Left hindlimb (tissue), 1 donor: ENCODE results near the gene CCDC150.
"Not testable (repeated sequence)": the region's sequence is repeated elsewhere in the genome, so short reads cannot be mapped to it uniquely, and the experiment has no call there.

Source experiments
- DNase-seq: peaks from one replicate; pipeline ENCODE4 v3.0.0-alpha.2; 2018

The CCDC150 gene

DNA sequence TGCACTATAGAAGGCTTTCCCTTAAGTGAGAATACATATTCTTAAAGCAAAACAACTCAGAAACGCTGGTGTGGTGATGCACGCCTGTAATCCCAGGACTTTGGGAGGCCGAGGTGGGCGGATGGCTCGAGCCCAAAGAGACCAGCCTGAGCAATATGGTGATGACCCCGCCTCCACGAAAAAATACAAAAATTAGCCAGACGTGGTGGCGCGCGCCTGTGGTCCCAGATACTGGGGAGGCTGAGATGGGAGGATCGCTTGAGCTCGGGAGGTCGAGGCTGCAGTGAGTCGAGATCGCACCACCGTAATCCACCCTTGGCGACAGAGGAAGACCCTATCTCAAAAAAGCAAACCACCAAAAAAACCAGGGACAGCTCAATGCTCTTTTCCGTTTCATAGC is 750 bp upstream of the CCDC150 start:
- DNase-seq, result no peak

DNA sequence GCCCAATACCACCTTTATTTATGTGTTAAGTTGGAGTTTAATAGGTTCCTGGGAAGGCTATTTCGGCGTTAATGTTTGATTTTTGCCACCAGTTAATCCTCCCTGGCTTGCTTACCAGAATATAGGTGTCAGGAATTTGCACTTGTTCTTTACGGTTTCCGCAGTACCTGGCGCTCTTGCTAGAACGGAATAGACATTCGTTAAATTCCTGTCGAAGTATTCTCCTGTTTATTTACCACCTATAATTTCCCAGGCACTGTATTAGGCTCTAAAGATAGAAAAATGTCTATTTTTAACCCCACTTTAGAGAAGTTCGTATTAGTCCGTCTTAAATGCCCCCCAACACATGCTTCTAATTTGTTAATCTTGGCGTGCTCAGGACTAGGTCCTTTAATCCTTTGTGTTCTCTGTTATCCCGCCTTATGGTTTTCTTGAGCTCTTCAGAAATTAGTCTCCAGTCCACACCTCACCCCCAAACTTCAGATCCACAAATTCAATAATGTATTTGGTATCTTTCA is 575 bp downstream of the CCDC150 start:
- no peak for DNase-seq

- no peak for DNase-seq
Measured at GRCh38 chr2:196649202-196649601, 9.7 kb downstream of the CCDC150 start.

DNA sequence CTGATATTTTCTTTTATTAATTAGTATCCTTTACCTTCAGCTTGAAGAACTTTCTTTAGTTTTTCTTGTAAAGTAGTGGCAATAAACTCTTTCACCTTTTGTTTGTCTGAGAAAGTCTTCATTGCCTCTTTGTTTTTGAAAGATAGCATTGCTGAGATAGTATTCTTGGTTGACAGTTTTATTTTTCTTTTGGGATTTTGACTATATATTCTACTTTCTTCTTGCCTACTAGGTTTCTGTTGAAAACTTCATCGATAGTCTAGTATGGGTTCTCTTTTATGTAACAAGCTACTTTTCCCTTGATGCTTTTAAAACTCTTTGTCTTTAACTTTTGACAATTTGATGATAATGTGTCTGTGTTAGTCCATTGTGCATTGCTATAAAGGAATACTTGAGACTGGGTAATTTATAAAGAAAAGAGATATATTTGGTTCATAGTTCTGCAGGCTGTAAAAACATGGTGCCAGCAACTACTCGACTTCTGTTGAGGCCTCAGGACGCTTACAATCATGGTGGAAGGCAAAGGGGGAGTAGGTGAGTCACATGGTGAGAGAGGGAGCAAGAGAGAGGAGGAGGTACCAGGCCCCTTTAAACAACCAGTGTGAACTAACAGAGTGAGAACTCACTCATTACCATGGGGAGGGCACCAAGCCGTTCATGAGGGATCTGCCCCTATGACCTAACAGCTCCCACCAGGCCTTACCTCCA is 12.0 kb downstream of the CCDC150 start:
- no peak for DNase-seq

GRCh38 chr2:196652869-196653268 is 13.4 kb downstream of the CCDC150 start:
- DNase-seq, result no peak

DNA sequence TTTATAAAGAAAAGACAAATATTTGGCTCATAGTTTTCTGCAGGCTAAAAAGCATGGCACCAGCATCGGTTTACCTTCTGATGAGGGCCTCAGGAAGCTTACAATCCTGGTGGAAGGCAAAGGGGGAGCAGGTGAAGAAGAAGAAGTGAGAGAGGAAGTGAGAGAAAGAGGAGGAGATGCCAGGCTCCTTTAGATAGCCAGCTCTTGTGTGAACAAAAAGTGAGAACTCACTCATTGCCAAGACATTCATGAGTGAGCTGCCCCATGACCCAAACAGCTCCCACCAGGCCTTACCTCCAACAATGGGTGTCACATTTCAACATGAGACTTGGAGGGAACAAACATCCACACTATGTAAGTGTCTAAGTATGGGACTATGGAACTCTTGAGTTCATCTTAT is 14.3 kb downstream of the CCDC150 start:
- no peak for DNase-seq

GRCh38 chr2:196655761-196656160 is 16.2 kb downstream of the CCDC150 start:
- no peak for DNase-seq

- no peak for DNase-seq
Measured at GRCh38 chr2:196657333-196657732, 17.8 kb downstream of the CCDC150 start.

DNA sequence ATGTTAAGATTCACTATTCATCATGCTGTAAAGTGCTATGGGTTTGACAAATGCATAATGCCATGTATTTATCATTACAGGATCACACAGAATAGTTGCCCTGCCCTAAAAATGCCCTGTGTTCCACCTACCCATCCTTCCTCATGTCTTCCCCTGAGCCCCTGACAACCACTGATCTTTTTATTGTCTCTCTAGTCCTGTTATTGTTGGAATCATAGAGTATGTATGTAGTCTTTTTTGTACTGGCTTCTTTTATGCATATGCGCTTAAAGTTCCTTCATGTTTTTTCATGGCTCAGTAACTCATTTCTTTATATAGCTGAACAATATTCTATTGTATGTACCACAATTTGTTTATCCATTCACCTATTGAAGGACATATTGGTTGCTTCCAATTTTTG is 20.3 kb downstream of the CCDC150 start:
- no peak for DNase-seq

- DNase-seq, result no peak
Measured at GRCh38 chr2:196660244-196660643, 20.7 kb downstream of the CCDC150 start.

GRCh38 chr2:196670342-196670741 is 30.8 kb downstream of the CCDC150 start:
- no peak for DNase-seq

DNA sequence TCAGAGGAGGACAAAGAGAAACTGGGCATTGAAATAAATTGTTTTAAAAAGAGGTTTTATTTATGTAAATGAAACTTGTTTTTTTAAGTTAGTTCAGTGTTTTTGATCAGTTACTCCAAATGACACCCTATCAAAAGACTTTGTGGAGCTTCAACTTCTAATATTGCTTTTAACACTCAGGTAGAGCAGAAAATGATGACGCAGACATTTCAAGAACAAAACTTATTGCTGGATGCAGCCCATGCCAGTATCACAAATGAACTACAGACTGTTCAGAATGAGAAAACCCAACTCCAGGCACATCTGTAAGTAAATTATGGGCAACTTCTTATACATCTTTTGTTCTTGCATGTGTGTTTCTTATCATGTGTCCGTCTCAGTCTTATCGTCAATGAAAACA is 36.4 kb downstream of the CCDC150 start:
- no peak for DNase-seq

GRCh38 chr2:196677404-196677803 is 37.9 kb downstream of the CCDC150 start:
- no peak for DNase-seq

GRCh38 chr2:196679368-196679767 is 39.9 kb downstream of the CCDC150 start:
- DNase-seq, result no peak

DNA sequence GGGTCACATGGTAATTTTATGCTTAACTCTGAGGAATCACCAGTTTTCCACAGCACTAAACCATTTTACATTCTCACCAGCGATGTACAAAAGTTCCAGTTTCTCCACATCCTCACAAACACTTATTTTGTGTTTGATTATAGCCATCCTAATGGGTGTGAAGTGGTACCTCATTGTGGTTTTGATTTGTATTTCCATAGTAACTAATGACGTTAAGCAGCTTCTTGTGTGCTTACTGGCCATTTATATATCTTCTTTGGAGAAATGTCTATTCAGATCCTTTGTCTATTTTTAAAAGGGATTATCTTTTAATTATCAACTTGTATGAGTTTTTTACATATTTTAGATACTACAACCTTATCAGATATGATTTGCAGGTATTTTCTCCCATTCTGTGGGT is 42.0 kb downstream of the CCDC150 start:
- no peak for DNase-seq

DNA sequence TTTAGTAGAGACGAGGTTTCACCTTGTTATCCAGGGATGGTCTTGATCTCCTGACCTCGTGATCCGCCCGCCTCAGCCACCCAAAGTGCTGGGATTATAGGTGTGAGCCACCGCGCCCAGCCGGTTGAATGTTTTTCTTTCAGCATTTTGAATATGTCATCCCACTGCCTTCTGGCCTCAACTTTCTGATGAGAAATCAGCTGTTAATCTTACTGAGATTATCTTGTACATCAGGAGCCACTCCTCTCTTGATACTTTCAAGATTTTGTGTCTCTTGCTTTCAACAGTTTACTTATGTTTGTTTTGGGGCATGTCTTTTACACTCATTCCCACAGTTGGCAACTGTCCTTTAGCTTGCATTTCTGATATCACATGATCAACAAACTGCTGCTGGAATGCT is 46.3 kb downstream of the CCDC150 start:
- no peak for DNase-seq

DNA sequence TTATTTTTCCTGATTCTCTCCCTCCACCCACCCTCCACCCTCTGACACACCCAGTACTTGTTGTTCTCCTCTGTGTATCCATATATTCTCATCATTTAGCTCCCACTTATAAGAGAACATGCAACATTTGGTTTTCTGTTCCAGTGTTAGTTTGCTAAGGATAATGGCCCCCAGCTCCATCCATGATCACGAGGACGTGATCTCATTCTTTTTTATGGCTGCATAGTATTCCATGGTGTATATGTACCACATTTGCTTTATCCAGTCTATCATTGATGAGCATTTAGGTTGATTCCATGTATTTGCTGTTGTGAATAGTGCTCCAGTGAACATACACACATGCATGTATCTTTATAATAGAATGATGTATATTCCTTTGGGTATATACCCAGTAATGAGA is 47.2 kb downstream of the CCDC150 start:
- not testable (repeated sequence) for DNase-seq

GRCh38 chr2:196696423-196697079 is 57.0 kb downstream of the CCDC150 start:
- no peak for DNase-seq

GRCh38 chr2:196697825-196698224 is 58.3 kb downstream of the CCDC150 start:
- no peak for DNase-seq

GRCh38 chr2:196702641-196703040 is 63.1 kb downstream of the CCDC150 start:
- DNase-seq, result no peak

DNA sequence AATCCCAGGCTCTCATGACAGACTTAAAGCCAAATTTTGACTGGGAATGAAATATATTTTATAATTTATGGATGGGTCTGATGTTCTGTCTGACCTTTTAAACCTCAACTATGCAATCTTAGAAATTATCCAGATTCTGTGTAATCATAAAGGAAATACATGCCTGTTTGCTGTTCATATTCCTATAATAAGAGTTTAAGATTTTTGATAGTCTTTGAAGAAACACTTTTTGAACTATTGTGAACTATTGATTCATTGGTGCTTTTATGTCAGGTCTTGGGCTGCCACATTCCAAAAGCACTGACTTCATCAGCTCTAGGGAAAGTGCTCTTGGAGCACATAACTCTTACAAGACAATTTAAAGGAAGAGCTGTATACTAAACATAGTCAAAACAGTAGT is 64.2 kb downstream of the CCDC150 start:
- no peak for DNase-seq

- not testable (repeated sequence) for DNase-seq
Measured at GRCh38 chr2:196710056-196710455, 70.5 kb downstream of the CCDC150 start.

DNA sequence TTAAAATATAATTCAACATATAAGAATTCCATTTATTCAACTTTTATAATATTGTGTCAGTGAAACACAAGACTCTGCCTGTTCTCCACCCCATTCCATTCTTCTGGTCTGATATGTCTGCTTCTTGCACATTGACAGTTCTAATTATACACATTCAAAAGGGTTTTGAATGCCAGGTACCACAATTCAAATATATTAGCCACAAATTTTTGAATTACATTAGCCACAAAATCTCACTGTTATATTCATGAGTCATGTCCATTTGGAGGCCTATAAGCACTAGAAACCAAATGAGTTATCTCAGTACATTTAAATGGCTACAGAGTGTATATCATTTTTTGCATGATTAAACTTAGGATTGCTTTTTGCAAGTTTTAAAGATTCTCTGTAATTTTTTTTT is 72.1 kb downstream of the CCDC150 start:
- no peak for DNase-seq

DNA sequence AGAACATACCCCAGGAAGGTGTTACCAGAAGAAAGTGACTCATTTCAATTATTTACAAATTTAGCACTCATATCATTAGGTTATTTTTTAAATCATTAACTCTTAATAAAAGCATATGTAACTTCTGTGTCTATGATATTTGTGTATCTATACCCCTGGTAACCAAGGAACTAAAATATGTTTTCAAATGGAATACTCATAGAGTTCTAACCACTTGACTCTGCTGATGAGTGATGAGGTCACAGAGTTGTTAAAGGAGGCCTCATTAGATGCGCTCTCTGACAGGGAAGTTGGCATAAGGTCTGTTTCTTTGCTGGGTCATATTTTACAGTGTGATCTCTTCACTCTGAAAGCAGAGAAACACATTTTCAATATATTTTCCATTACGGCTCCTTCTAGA is 73.4 kb downstream of the CCDC150 start:
- no peak for DNase-seq
